HT1080 (cell line): ENCODE results near the gene INSYN2B. TPM values are rescaled to one million over a fixed set of nuclear protein-coding genes. Genes with fewer than 3 reads are reported as not detected.
"Not testable (repeated sequence)": the region's sequence is repeated elsewhere in the genome, so short reads cannot be mapped to it uniquely, and the experiment has no call there.

Experiments used
- DNase-seq: peaks from one replicate; pipeline ENCODE4 v3.0.0-alpha.2; 2015; ENCODE audit warnings: low read depth
- total RNA-seq: library from RNA; depleted of rRNA; stranded (reverse); fragments of >200 nt; shearing (Covaris generic); gene quantifications from 2 replicates; pipeline ENCODE4 v1.2.3, GENCODE V29; 2014

INSYN2B gene
- total RNA-seq, 1 experiment from 2014 or later = 14.0 TPM

DNA sequence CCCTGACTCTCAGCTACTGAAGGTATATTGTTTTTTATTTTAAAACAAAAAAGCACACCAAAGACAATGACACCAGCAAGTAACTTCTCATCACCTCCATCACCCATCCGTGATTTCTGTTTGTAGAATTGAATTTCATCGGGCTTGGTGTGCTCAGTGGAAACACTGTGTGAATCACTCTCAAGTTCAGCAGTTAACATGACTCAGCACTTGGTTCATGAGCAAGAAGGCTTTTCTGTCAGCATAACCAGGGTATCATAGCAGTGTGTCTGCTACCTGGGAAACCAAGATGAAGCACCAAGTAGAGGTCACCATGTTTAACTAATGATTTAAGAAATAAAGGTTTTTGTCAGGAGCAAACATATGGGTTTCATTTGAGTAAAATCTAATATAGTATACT is 123.7 kb downstream of the INSYN2B start:
- DNase-seq = peak; percentile 81

DNA sequence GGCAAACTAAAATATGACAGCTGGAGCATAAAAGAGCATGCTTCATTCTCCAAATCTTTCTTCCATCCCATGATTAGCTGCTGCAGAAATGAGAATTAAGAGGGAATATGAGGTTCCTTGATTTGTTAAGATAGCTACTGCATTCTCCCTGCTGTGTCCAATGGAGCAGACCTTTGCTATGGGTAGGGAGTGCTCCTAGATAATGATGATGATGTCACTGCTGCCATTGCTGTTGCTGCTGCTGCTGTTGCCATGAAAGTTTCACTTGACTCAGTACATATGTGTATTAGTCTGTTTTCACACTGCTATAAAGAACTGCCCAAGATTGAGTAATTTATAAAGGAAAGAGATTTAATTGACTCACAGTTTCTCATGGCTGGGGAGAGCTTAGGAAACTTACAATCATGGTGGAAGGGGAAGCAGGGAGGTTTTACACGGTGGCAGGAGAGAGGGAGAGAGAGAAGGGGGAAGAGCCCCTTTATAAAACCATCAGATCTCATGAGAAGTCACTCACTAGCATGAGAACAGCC is 128.9 kb downstream of the INSYN2B start:
- DNase-seq = no peak

DNA sequence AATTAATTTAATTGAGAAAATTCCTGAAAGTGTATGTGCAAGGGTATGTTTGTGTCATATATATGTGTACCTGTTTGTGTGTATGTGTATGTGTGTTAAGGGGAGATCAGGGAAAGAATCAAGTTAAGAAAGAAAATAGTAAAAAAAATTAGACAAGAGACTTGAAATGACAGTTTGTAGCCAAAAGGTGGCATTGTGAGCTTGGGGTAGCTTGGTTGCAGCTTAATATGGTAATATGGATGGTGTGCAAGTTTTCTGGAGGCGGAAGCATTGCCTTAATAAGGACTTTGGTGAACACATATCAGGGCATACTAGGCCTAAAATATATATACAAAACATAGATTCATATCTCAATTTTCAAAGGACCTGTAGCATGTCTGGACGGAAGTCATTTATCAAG is 129.9 kb downstream of the INSYN2B start:
- peak; percentile 13 for DNase-seq

GRCh38 chr5:169848792-169849191 is 131.5 kb downstream of the INSYN2B start:
- DNase-seq = no peak

- no peak for DNase-seq
Measured at GRCh38 chr5:169848271-169848670, 132.0 kb downstream of the INSYN2B start.

DNA sequence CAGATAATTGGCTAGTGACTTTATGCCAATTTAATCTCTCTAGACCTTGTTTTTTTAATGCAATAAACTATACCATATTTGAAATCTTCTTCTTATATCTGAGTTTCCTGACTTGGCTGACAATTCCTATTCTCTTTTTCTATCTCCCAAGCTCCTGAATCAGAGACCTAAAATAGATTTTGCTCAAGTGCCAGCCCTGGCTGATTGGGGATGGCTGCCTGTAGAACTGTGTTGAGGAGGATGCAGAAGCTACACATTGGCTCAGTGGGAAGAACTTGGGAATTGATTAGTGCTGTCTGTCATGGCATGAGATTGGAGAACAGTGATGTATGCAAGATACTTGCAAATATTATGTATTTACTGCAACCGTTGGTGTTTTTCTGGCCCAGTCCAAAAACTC is 132.8 kb downstream of the INSYN2B start:
- no peak for DNase-seq

- DNase-seq = no peak
Measured at GRCh38 chr5:169842699-169843098, 137.6 kb downstream of the INSYN2B start.

DNA sequence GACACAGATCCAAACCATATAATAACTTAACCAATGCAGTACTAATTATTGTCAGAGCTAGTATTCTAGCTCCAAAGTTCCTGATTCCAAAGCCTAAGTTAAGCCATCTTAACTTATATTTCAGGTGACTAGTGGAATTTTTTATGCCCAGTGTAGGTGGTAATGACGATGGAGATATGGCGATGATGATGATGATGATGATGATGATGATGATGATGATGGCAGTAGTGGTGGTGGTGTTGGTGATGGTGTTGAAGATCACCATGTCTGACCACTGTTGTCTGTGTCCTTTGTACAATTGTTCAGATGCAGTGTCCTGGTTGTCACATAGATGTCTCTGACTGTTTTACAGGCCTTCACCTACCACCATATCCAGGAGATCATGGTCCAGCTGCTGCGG is 139.9 kb downstream of the INSYN2B start:
- no peak for DNase-seq

DNA sequence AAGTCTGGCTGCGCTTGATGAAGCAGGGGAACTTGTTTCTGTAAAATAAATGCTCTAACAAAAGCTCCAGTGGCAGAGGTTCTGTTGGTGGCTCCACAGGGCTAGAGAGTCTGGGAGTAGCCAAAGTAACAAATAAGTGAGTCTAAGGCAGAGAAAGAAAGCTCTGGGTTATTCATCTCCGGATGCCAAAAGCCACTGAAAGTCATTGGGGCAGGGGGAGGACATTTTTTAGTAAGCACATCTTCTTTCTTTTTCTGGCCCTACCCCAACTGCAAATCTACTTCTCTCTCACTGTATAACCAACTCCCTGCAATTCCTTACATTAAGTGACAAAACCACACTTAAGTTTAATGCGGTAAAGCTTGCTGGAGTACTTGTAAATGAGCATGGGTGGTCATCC is 141.6 kb downstream of the INSYN2B start:
- no peak for DNase-seq

- DNase-seq = no peak
Measured at GRCh38 chr5:169837686-169838085, 142.6 kb downstream of the INSYN2B start.

DNA sequence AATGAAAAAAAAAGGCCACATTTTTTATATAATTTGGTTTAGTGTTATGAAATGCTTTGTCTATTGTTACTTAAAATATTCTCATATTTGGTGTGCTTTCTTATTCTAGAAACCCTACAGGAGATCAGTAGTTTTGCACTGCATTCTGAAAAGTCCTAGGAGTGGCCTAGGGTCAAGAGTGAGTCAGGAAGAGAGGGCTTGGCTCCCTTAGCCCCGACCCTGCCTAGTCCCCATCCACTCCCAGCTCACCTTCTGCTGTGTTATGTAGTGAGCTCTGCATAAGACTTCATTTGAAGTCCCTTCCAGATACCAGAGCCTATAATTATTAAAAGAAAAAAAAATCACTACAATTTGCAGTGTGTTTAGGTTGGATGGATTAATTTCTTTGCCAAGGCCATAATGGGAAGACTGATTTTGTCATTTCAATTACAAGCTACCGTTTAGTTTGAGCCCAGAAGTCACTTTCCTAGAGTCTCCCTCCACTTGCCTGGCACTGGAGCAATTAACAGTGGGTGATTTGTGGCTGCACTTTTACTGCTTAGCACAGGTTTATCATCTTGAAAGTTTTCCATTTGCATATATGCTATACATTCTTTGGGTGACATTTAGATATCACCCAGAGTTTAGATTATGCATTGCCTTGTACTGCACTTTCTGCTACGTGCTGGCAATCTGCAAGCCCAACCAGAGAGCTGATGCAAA is 143.3 kb downstream of the INSYN2B start:
- no peak for DNase-seq

DNA sequence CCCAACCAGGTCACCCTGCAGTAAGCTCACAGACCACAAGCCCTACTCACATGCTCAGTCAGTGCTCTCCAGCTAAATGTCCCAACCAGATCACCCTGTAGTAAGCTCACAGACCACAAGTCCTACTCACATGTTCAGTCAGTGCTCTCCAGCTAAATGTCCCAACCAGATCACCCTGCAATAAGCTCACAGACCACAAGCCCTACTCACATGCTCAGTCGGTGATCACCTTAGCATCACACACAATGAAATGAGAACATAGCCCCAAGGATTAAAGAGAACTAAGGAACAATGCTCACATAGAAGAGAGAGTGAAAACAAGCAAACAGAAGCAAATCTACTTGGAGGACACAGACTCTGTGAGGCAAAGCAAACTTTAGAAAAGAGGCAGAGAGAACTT is 145.8 kb downstream of the INSYN2B start:
- DNase-seq = not testable (repeated sequence)

DNA sequence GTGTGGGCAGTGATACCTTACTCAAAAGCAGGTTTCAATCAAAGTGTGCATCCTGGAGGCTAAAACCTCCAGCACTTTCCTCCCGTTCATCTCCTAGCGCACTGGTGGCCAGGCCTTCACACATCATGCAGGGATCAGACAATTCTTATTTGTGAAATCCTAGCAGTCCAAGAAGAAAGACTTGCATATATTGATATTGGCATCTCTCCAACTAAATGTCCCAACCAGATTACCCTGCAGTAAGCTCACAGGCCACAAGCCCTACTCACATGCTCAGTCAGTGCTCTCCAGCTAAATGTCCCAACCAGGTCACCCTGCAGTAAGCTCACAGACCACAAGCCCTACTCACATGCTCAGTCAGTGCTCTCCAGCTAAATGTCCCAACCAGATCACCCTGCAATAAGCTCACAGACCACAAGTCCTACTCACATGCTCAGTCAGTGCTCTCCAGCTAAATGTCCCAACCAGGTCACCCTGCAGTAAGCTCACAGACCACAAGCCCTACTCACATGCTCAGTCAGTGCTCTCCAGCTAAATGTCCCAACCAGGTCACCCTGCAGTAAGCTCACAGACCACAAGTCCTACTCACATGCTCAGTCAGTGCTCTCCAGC is 146.5 kb downstream of the INSYN2B start:
- peak; percentile 31 for DNase-seq

- DNase-seq = no peak
Measured at GRCh38 chr5:169832845-169833244, 147.4 kb downstream of the INSYN2B start.

- DNase-seq = no peak
Measured at GRCh38 chr5:169832304-169832703, 148.0 kb downstream of the INSYN2B start.

DNA sequence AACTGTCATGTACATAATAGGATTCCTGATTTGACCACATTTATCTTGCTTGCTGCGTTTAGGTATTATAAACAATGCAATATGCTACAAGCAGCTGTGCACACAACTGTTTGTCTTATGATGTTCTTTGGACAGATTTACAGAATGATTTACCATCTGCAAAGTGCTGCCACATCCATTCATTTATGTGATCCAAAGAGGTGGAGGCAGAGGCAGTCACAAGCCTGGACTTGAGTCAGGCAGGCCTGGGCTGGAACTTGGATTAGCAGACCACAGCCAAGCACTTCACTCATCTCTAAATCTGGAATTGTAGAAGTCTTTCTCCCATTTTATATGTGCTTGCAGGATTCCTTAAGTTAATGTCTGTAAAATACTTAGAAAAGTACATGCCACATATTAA is 149.0 kb downstream of the INSYN2B start:
- no peak for DNase-seq

DNA sequence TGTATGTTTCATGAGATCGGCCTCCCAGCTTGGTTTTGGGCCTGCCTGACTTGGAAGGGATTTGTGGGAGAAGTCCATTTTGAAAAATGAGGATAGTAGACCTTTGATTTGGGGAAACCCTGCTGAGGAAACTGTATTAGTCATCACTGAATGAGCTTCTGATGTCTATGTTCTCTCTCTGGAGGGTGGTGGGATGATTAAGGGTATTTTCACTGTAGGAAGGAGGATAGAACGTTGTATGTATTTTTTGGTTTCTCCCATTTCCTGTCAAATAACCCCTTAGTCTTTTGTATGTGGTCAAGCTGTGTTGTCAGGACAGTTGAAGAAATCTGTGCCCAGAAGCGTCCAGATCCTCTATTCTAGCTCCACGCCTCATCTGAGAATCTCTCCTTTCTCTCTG is 151.9 kb downstream of the INSYN2B start:
- peak; percentile 46 for DNase-seq

DNA sequence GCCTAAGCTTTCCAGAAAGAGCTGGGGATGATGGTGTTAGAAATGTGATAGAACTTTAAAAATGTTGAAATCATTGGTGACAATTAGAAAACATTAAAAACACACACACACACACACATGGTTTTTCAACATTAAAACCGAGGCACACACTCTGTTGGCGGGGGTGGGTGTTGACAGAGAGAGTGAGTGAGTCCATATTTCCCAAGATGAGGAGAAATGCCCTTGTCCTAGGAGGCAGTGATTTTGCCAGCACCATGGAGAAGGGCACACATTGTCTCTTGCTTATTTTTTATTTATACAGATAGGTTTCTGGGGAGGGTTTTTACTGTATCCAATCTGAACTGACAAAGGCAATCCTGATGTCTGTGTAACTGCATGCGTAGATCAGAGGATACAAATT is 152.5 kb downstream of the INSYN2B start:
- DNase-seq = no peak

DNA sequence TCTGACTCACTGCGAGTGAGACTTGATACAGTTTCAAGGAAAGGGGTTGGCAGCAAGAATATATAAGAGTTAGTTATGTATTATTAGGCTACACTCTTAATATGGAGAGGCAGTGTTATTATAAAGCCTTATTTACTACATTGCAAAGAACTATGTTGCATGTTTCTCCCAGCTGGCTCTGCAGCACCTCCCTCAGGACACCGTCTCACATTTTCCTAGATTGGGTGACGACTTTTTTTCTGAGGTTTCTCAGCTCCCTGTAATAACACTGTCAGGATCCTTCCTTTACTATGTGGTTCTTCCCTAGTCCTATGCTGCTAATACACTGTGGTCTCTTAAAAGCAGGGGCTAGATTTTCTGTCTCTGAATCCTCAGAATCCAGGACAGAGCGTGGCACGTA is 153.7 kb downstream of the INSYN2B start:
- no peak for DNase-seq

DNA sequence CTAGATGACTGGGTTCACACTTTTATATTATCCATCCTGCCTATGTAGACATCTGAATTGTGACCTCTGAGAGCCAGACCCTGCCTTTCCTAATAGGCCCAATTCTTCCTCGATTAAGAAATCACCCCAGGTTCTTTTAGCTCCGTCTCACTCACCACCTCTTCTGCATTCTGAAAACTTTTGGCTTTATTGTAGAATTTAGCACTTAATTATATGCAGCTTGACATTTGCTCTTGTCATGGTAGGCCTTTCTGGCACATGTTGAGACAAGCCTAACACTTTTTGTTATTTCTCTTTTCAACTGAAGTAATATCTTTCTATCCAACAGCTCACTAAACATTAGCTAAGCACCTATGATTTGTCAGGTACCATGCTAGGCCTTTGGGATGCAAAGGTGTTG is 163.3 kb downstream of the INSYN2B start:
- DNase-seq = no peak

DNA sequence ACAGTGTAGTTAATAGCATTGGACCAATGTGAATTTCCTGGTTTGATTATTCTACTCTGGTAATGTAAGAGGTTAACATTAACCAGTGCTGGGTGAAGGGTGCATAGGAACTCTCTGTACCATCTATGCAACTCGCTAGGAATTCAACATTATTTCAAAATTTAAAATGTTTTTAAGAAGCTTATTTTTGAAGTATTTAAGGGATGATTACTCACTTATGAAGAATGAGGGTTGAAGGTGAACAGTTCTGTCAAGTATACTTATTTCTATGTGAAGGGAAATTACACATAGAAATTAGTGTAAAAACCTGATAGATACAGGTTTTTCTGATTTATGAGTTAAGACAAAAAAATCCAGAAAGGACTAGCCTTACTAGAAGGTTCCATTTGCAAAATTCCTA is 165.8 kb downstream of the INSYN2B start:
- no peak for DNase-seq
